Mesenchymal stem cell (in vitro differentiated cells and primary cell): ENCODE results near the gene CSTB.

Experiments used
- DNase-seq: peaks from one replicate; pipeline ENCODE4 v3.0.0-alpha.2; 2013
- H2AFZ ChIP-seq: one replicate; pipeline ENCODE4 v1.6.1; 2013; ENCODE audit warnings: low read depth, mild to moderate bottlenecking, control low read depth, inconsistent platforms, low read length, moderate library complexity
- H2AK5ac ChIP-seq: 2 replicates; pipeline ENCODE4 v1.6.1; 2013; ENCODE audit warnings: low read length, moderate library complexity, mild to moderate bottlenecking, inconsistent platforms; ENCODE audit not compliant: severe bottlenecking
- H2BK120ac ChIP-seq: one replicate; pipeline ENCODE4 v1.6.1; 2013; ENCODE audit warnings: low read depth, mild to moderate bottlenecking, inconsistent platforms, low read length, moderate library complexity
- H2BK12ac ChIP-seq, 2 experiments: one replicate each; pipeline ENCODE4 v1.6.1; 2013; ENCODE audit warnings: inconsistent platforms in 2 of 2, low read length in 2 of 2, mild to moderate bottlenecking in 2 of 2, moderate library complexity in 2 of 2, control low read depth in 1 of 2
- H2BK15ac ChIP-seq: one replicate; pipeline ENCODE4 v1.6.1; 2013; ENCODE audit warnings: mild to moderate bottlenecking, low read depth, inconsistent platforms; ENCODE audit not compliant: poor library complexity, severe bottlenecking
- H2BK5ac ChIP-seq: 2 replicates; pipeline ENCODE4 v1.6.1; 2013; ENCODE audit warnings: low read depth, mild to moderate bottlenecking, low read length, control low read depth, inconsistent platforms; ENCODE audit not compliant: poor library complexity, severe bottlenecking
- H3K14ac ChIP-seq, 2 experiments: one replicate each; pipeline ENCODE4 v1.6.1; 2013; ENCODE audit warnings: inconsistent platforms in 2 of 2, low read length in 2 of 2, control low read depth in 1 of 2, mild to moderate bottlenecking in 1 of 2, moderate library complexity in 1 of 2
- H3K18ac ChIP-seq, 2 experiments: one replicate each; pipeline ENCODE4 v1.6.1; 2013; ENCODE audit warnings: inconsistent platforms in 2 of 2, low read length in 2 of 2, control low read depth in 1 of 2, low read depth in 1 of 2, mild to moderate bottlenecking in 1 of 2
- H3K23ac ChIP-seq, 2 experiments: one replicate each; pipeline ENCODE4 v1.6.1; 2013; ENCODE audit warnings: inconsistent platforms in 2 of 2, low read length in 2 of 2, mild to moderate bottlenecking in 2 of 2, moderate library complexity in 2 of 2, control low read depth in 1 of 2
- H3K27ac ChIP-seq: 2 replicates; pipeline ENCODE4 v1.5.1; 2013; ENCODE audit warnings: mild to moderate bottlenecking, moderate library complexity, low read length, control low read depth, inconsistent platforms; ENCODE audit not compliant: poor library complexity, severe bottlenecking
- H3K27me3 ChIP-seq, 2 experiments: 2 replicates each; pipeline versions ENCODE4 v1.6.1 to v1.7.0; 2013; ENCODE audit warnings: low read length in 2 of 2, mild to moderate bottlenecking in 2 of 2, moderate library complexity in 2 of 2, control low read depth in 1 of 2, inconsistent platforms in 1 of 2; ENCODE audit not compliant: control insufficient read depth in 1 of 2, insufficient read depth in 1 of 2
- H3K36me3 ChIP-seq, 2 experiments: 2 replicates each; pipeline versions ENCODE4 v1.6.1 to v1.7.0; 2013; ENCODE audit warnings: low read length in 2 of 2, control low read depth in 1 of 2, inconsistent platforms in 1 of 2, low read depth in 1 of 2, mild to moderate bottlenecking in 1 of 2; ENCODE audit not compliant: insufficient read depth in 2 of 2, control insufficient read depth in 1 of 2
- H3K4ac ChIP-seq, 2 experiments: one replicate each; pipeline ENCODE4 v1.6.1; 2013; ENCODE audit warnings: inconsistent platforms in 2 of 2, low read length in 2 of 2, mild to moderate bottlenecking in 2 of 2, moderate library complexity in 2 of 2, control low read depth in 1 of 2, low read depth in 1 of 2
- H3K4me1 ChIP-seq: 2 replicates; pipeline ENCODE4 v1.6.1; 2013; ENCODE audit warnings: low read depth, low read length, control low read depth; ENCODE audit not compliant: control insufficient read depth, insufficient read depth
- H3K4me2 ChIP-seq: 2 replicates; pipeline ENCODE4 v1.6.1; 2013; ENCODE audit warnings: low read length, mild to moderate bottlenecking, inconsistent platforms; ENCODE audit not compliant: poor library complexity, severe bottlenecking
- H3K4me3 ChIP-seq, 2 experiments: 2 replicates each; pipeline versions ENCODE4 v1.5.1 to v1.7.0; 2013; ENCODE audit warnings: low read length in 2 of 2, mild to moderate bottlenecking in 2 of 2, control low read depth in 1 of 2, low read depth in 1 of 2; ENCODE audit not compliant: insufficient read depth in 1 of 2
- H3K79me1 ChIP-seq: replicated peaks from 2 replicates; pipeline ENCODE4 v1.6.1; 2013; ENCODE audit warnings: mild to moderate bottlenecking, control low read depth, low read length, inconsistent platforms; ENCODE audit not compliant: poor library complexity, severe bottlenecking
- H3K9ac ChIP-seq: 2 replicates; pipeline ENCODE4 v1.7.0; 2013; ENCODE audit warnings: mild to moderate bottlenecking, low read length, moderate library complexity
- H3K9me3 ChIP-seq: 2 replicates; pipeline ENCODE4 v1.7.0; 2013; ENCODE audit warnings: mild to moderate bottlenecking, low read length; ENCODE audit not compliant: control insufficient read depth
- H4K8ac ChIP-seq: one replicate; pipeline ENCODE4 v1.6.1; 2013; ENCODE audit warnings: inconsistent platforms, mild to moderate bottlenecking, low read length, moderate library complexity
- H4K91ac ChIP-seq: one replicate; pipeline ENCODE4 v1.6.1; 2013; ENCODE audit warnings: mild to moderate bottlenecking, low read length, inconsistent platforms
- WGBS: methylation state at CpG from one replicate; pipeline ENCODE4 v1.1.7; 2013; ENCODE audit warnings: mixed read lengths; 5-methylcytosine and 5-hydroxymethylcytosine counted together

The CSTB gene

DNA sequence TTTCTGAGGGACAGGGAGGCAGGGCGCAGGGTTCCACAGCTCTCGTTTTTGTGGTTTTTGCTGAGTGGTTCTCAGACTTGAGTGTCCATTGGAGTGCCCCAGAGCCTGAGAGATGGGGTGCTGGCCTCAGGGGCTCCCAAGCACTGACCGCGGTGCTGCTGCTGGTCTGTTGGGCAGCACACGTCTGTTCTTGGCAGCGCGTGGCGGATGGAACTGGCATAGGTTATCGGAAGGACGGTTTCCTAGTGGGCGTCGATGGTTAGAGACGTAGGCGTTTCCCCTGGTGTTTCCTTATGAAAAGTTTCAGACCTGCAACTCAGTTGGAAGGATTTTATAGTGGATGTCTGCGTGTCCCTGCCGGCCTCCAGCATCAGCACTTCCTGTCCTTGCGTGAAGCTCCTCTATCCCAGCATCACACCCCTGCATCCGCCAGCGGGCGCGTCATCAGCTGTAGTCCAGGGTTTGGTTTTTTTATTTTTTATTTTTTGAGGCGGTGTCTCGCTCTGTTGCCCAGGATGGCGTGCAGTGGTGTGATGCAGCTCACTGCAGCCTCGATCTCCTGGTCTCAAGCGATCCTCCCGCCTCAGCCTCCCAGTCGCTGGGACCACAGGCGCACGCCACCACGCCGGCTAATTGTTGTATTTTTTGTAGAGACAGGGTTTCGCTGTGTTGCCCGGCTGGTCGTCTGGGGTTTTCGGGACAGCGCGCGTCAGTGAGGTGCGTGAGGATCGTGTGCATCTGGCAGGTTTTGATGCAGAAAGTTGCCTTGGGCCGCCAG, 25.1 kb upstream of the CSTB start:
- H3K9ac ChIP-seq = no peak overlapping the region
- H3K18ac ChIP-seq = no peak overlapping the region
- H4K8ac ChIP-seq = no peak overlapping the region
- WGBS = 98% methylated on average over 41 of the region's 42 CpGs
- H4K91ac ChIP-seq = no peak overlapping the region
- no peak for DNase-seq
- H2BK12ac ChIP-seq = no peak overlapping the region
- H2BK5ac ChIP-seq = no peak overlapping the region
- no peak overlapping the region for H2AK5ac ChIP-seq
- no peak overlapping the region for H3K14ac ChIP-seq
- H3K4me2 ChIP-seq = no peak overlapping the region
- H3K27me3 ChIP-seq = no peaks in the 10 kb centered on the region
- no peak overlapping the region for H3K27ac ChIP-seq
- H3K23ac ChIP-seq = no peak overlapping the region
- no peak overlapping the region for H2AFZ ChIP-seq
- H2BK120ac ChIP-seq = no peak overlapping the region
- H3K36me3 ChIP-seq = peaks cover 88 to 91% of the 10 kb centered on the region in 2 experiments
- H3K79me1 ChIP-seq = peaks cover 42% of the 10 kb centered on the region
- H3K4me3 ChIP-seq = no peak overlapping the region
- H3K9me3 ChIP-seq = no peaks in the 10 kb centered on the region
- H3K4ac ChIP-seq = no peak overlapping the region
- H2BK15ac ChIP-seq = no peak overlapping the region
- peaks cover 2% of the 10 kb centered on the region for H3K4me1 ChIP-seq

GRCh38 chr21:43800566-43800965, 24.5 kb upstream of the CSTB start:
- Histone ChIP-seq H2BK5ac (no peak overlapping the region), H2AFZ (no peak overlapping the region), H3K9me3 (no peaks in the 10 kb centered on the region), H2BK120ac (no peak overlapping the region), H3K14ac (no peak overlapping the region), H4K8ac (no peak overlapping the region), H4K91ac (no peak overlapping the region), H3K4me3 (no peak overlapping the region), H3K4me1 (peaks cover 2% of the 10 kb centered on the region), H3K23ac (no peak overlapping the region), H2BK15ac (no peak overlapping the region), H2AK5ac (no peak overlapping the region), H3K36me3 (peaks cover 89 to 91% of the 10 kb centered on the region in 2 experiments), H3K4ac (no peak overlapping the region), H3K18ac (no peak overlapping the region), H3K9ac (no peak overlapping the region), H2BK12ac (no peak overlapping the region), H3K27me3 (no peaks in the 10 kb centered on the region), H3K27ac (no peak overlapping the region), H3K79me1 (peaks cover 42% of the 10 kb centered on the region), H3K4me2 (no peak overlapping the region)
- DNase-seq = no peak
- 98% methylated on average over 14 of the region's 14 CpGs for WGBS

DNA sequence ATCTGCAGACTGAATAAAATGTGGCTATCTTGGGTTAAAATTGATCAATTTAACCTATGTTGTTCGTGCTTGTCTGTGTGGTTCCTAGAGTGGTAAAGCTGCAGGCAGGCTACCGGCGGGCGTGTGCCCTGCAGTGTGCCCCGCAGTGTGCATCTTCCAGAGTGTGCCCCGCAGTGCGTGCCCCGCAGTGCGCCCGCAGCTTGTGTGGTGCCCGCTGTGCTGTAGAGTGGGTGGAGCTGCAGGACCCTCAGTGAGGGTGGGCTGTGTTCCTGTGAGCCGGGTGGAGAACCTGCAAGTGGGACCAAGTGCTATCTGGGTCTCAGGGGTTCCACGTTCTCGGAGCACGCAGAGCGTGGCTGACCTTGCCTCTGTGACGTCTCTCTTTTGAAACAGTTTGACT, 24.0 kb upstream of the CSTB start:
- Histone ChIP-seq H3K36me3 (peaks cover 93 to 94% of the 10 kb centered on the region in 2 experiments), H3K18ac (no peak overlapping the region), H3K9me3 (no peaks in the 10 kb centered on the region), H2BK15ac (no peak overlapping the region), H3K23ac (no peak overlapping the region), H3K4me1 (peaks cover 2% of the 10 kb centered on the region), H3K4me3 (no peak overlapping the region), H3K27ac (no peak overlapping the region), H3K4me2 (no peak overlapping the region), H2BK12ac (no peak overlapping the region), H3K9ac (no peak overlapping the region), H2BK120ac (no peak overlapping the region), H2AFZ (no peak overlapping the region), H2BK5ac (no peak overlapping the region), H2AK5ac (no peak overlapping the region), H3K14ac (no peak overlapping the region), H4K91ac (no peak overlapping the region), H4K8ac (no peak overlapping the region), H3K4ac (no peak overlapping the region), H3K79me1 (peaks cover 42% of the 10 kb centered on the region), H3K27me3 (no peaks in the 10 kb centered on the region)
- 97% methylated on average over 17 of the region's 17 CpGs for WGBS
- no peak for DNase-seq

GRCh38 chr21:43799301-43799840, 23.3 kb upstream of the CSTB start:
- no peak overlapping the region for H3K4me3 ChIP-seq
- no peak overlapping the region for H3K9ac ChIP-seq
- H2AK5ac ChIP-seq = no peak overlapping the region
- H3K36me3 ChIP-seq = peaks cover 97 to 98% of the 10 kb centered on the region in 2 experiments
- peaks cover 47% of the 10 kb centered on the region for H3K79me1 ChIP-seq
- H4K8ac ChIP-seq = no peak overlapping the region
- no peak overlapping the region for H2BK5ac ChIP-seq
- H2BK12ac ChIP-seq = no peak overlapping the region
- no peak for DNase-seq
- 96% methylated on average over 19 of the region's 19 CpGs for WGBS
- H3K4ac ChIP-seq = no peak overlapping the region
- H3K4me2 ChIP-seq = no peak overlapping the region
- no peak overlapping the region for H3K14ac ChIP-seq
- H4K91ac ChIP-seq = no peak overlapping the region
- no peak overlapping the region for H2BK120ac ChIP-seq
- no peak overlapping the region for H3K18ac ChIP-seq
- H3K9me3 ChIP-seq = no peaks in the 10 kb centered on the region
- H3K4me1 ChIP-seq = peaks cover 4% of the 10 kb centered on the region
- H3K23ac ChIP-seq = no peak overlapping the region
- H2BK15ac ChIP-seq = no peak overlapping the region
- no peaks in the 10 kb centered on the region for H3K27me3 ChIP-seq
- H3K27ac ChIP-seq = no peak overlapping the region
- H2AFZ ChIP-seq = no peak overlapping the region
